Neural crest cell (in vitro differentiated cells): ENCODE measurements around the gene NOS1AP. TPM values are rescaled to one million over a fixed set of nuclear protein-coding genes. Genes with fewer than 3 reads are reported as not detected.

Source experiments
- DNase-seq: peaks from one replicate; pipeline ENCODE4 v3.0.0; 2021; ENCODE audit warnings: low read depth, mixed read lengths, low spot score
- H3K27ac Mint-ChIP-seq: one replicate; pipeline ENCODE4 v1.8.0; 2021; ENCODE audit warnings: mild to moderate bottlenecking, mixed read lengths; ENCODE audit not compliant: unreplicated experiment
- H3K27me3 Mint-ChIP-seq: 2 replicates; pipeline ENCODE4 v1.8.0; 2021; ENCODE audit warnings: low read depth, mild to moderate bottlenecking, mixed read lengths
- H3K36me3 Mint-ChIP-seq: 2 replicates; pipeline ENCODE4 v1.8.0; 2021; ENCODE audit warnings: low read depth, mild to moderate bottlenecking, mixed read lengths
- H3K4me1 Mint-ChIP-seq: 2 replicates; pipeline ENCODE4 v1.8.0; 2021; ENCODE audit warnings: mixed read lengths
- H3K4me3 Mint-ChIP-seq: one replicate; pipeline ENCODE4 v1.8.0; 2021; ENCODE audit warnings: mild to moderate bottlenecking, mixed read lengths
- H3K9me3 Mint-ChIP-seq: 2 replicates; pipeline ENCODE4 v1.8.0; 2021; ENCODE audit warnings: mixed read lengths
- total RNA-seq: library from RNA; stranded (reverse); gene quantifications from 2 replicates; pipeline ENCODE4 v1.2.1, GENCODE V29; 2021
- TF ChIP-seq, protein P1 (sequence below): fragments of 200-600 bp; sonication (generic); conservative IDR thresholded peaks from 2 replicates; pipeline ENCODE4 v1.5.0; 2021; ENCODE audit warnings: antibody characterized with exemption, mild to moderate bottlenecking

NOS1AP gene
- total RNA-seq, 1 donor from 2014 or later = 7.0 TPM

DNA sequence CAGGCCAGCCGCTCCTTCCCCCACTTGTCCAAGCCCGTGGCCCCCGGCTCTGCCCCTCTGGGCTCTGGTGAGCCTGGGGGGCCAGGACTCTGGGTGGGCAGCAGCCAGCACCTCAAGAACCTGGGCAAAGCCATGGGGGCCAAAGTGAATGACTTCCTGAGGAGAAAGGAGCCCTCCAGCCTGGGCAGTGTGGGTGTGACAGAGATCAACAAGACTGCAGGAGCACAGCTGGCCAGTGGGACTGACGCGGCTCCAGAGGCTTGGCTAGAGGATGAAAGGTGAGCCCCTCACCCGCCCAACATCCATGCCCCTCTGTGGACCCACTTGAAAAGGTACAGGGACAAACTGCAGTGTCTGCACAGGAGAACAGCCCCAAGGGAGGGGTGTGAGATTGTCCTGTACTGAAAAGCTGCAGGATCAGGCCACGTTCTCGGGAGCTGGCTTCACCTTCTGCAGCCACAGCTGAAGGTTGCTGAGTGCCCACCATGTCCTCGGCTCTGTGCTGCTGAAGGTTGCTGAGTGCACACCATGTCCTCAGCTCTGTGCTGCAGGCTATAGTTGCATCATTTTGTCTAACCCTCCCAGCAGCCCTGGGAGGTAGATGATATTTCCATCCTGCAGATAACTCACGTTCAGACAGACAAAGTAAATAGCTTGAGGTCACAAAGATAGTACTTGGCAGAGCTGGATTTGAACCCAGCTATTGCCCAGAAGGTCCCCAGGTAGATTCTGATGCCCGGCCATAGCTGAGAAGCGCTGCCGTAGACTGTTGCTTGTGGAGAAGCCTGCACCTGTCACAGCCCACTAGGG is 312.7 kb downstream of the NOS1AP start:
- Mint-ChIP-seq H3K27me3 (no peaks in the 10 kb centered on the region), H3K4me3 (no peak overlapping the region), H3K9me3 (no peaks in the 10 kb centered on the region), H3K27ac (no peak overlapping the region), H3K4me1 (peaks cover 11% of the 10 kb centered on the region), H3K36me3 (no peaks in the 10 kb centered on the region)
- TF ChIP-seq, protein P1, sequence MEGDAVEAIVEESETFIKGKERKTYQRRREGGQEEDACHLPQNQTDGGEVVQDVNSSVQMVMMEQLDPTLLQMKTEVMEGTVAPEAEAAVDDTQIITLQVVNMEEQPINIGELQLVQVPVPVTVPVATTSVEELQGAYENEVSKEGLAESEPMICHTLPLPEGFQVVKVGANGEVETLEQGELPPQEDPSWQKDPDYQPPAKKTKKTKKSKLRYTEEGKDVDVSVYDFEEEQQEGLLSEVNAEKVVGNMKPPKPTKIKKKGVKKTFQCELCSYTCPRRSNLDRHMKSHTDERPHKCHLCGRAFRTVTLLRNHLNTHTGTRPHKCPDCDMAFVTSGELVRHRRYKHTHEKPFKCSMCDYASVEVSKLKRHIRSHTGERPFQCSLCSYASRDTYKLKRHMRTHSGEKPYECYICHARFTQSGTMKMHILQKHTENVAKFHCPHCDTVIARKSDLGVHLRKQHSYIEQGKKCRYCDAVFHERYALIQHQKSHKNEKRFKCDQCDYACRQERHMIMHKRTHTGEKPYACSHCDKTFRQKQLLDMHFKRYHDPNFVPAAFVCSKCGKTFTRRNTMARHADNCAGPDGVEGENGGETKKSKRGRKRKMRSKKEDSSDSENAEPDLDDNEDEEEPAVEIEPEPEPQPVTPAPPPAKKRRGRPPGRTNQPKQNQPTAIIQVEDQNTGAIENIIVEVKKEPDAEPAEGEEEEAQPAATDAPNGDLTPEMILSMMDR = no peak
- no peak for DNase-seq

DNA sequence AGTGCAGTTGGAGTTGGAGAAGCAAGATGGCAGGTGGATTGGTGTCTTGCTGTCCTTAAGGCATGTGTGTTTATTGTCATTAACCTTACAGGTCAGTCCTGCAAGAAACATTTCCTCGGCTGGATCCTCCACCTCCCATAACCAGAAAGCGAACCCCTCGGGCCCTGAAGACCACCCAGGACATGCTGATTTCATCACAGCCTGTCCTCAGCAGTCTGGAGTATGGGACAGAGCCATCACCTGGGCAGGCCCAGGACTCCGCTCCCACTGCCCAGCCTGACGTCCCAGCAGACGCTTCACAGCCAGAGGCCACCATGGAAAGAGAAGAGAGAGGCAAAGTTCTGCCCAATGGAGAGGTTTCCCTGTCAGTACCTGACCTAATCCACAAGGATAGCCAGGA is 313.6 kb downstream of the NOS1AP start:
- no peak overlapping the region for H3K27ac Mint-ChIP-seq
- no peaks in the 10 kb centered on the region for H3K27me3 Mint-ChIP-seq
- H3K4me1 Mint-ChIP-seq = peaks cover 15% of the 10 kb centered on the region
- TF ChIP-seq, protein P1 = no peak
- DNase-seq = no peak
- H3K4me3 Mint-ChIP-seq = no peak overlapping the region
- no peaks in the 10 kb centered on the region for H3K9me3 Mint-ChIP-seq
- H3K36me3 Mint-ChIP-seq = no peaks in the 10 kb centered on the region

DNA sequence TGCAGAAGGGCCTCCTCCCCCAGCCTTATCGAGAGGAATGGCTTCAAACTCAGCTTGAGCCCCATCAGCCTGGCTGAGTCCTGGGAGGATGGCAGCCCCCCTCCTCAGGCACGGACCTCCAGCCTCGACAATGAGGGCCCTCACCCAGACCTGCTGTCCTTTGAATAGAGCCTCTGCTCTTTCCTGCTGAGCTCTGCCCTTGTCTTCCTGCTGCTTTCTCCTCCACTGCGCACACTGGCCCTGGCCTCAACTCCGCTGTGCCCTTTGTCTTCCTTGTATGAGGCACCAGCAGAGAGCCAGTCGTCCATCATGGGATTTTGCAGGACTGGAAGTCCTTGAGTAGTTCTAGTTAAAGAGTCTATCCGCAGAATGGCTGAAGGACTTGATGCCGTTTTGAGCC is 314.0 kb downstream of the NOS1AP start:
- Mint-ChIP-seq H3K27me3 (no peaks in the 10 kb centered on the region), H3K4me3 (no peak overlapping the region), H3K27ac (no peak overlapping the region), H3K9me3 (no peaks in the 10 kb centered on the region), H3K36me3 (no peaks in the 10 kb centered on the region), H3K4me1 (peaks cover 16% of the 10 kb centered on the region)
- TF ChIP-seq, protein P1 = no peak
- no peak for DNase-seq

DNA sequence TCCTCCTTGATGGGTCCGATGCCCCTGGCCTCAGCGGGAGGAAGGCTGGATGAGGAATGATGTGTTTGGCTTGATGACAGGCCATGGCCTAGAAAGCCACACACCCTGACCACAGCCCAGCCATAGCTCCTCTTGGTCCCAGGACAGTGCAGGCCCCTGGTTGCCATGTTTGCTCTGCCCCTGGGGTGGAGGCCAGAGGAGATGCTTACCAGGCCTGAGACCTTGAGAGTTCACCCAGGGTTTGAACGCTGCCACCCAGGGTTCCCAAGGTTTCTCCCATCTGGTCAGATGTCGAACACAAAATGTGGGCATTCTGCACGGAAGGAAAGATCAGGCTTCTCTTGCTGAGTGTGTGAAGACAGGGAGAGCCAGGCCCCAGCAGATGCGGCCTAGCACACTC is 314.6 kb downstream of the NOS1AP start:
- Mint-ChIP-seq H3K9me3 (no peaks in the 10 kb centered on the region), H3K4me1 (peaks cover 22% of the 10 kb centered on the region), H3K4me3 (no peak overlapping the region), H3K36me3 (no peaks in the 10 kb centered on the region), H3K27ac (peak overlapping the region; percentile 67), H3K27me3 (no peaks in the 10 kb centered on the region)
- DNase-seq = no peak
- TF ChIP-seq, protein P1 = no peak

DNA sequence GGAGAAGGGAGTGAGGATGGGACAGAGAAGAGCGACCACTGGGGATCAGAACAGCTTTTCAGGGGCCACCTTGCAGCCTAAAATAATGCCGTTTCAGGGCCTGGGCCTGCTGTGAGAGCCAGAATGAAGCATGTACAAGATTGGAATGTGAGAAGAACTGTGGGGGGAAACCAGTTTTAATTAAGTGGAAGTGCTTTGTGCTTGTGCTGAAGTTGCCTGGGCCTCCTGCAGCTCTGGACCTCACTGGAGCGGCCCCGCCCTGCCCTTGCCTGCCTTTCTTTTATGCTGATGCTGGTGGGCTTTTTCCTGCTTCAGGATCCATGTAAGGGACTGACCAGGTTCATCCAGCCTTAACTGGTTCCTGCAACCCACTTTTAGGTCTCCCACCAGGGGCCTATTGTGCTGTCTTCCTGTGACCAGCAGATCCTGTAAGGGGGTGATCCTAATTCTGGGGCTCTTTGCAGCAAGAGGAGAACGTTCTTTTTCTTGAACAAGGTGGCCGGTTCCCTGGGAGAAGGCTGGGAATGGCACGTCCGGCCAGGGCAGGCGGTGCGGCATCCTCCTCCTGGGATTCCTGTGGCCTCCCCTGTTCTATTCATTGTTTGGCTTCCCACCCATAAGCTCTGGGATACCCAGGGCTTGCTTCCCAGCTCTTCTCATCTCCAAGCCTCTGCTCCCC is 315.2 kb downstream of the NOS1AP start:
- H3K4me3 Mint-ChIP-seq = no peak overlapping the region
- H3K27ac Mint-ChIP-seq = peak overlapping the region; percentile 67
- peaks cover 27% of the 10 kb centered on the region for H3K4me1 Mint-ChIP-seq
- no peaks in the 10 kb centered on the region for H3K9me3 Mint-ChIP-seq
- DNase-seq = no peak
- TF ChIP-seq, protein P1 = no peak
- H3K36me3 Mint-ChIP-seq = no peaks in the 10 kb centered on the region
- H3K27me3 Mint-ChIP-seq = no peaks in the 10 kb centered on the region
